Erythroblast (primary cell): ENCODE results near the gene BEAN1.

Experiments used
- GATA1 ChIP-seq: IDR thresholded peaks from 2 replicates; pipeline ENCODE4 v1.6.1; 2011; ENCODE audit warnings: low read depth, mild to moderate bottlenecking, control low read depth, low read length, moderate library complexity
- POLR2A ChIP-seq: IDR thresholded peaks from 2 replicates; pipeline ENCODE4 v1.6.1; 2011; ENCODE audit warnings: mild to moderate bottlenecking, low read length

DNA sequence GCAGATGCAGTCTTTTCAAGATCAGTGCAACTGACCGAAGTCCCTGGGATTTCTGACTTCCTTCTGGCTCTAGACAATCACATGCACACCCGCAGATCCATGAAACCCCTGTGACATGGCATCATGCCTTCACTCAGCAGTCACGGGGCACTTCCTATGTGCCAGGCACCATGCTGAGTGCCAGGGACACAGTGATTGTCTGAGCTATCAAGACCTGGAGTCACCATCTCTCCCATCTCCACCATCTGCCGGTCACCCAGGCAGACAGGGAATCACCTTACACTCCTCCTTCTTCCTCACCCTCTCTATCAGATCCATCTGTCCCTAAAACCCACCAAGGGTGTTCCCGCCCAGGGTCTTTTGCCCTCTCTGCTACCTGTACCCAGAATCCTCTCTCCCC is 5.3 kb downstream of the BEAN1 start:
- TF ChIP-seq POLR2A (no peak), GATA1 (no peak)
